Naive thymus-derived CD8-positive, alpha-beta T cell (primary cell): ENCODE data around the gene ABHD16A. TPM values are rescaled to one million over a fixed set of nuclear protein-coding genes. Genes with fewer than 3 reads are reported as not detected.

Experiments
- ATAC-seq, 2 donors: fragments of 150-1000 bp; cut with Tn5 transposase in 1 of 2; sonication (Bioruptor Pico), chemical (Tn5 transposase) in 1 of 2; 1 replicate in 1 of 2; 2 replicates in 1 of 2; pipeline ENCODE4 v1.10.0; 2021; ENCODE audit warnings: mild to moderate bottlenecking in 2 of 2, moderate library complexity in 2 of 2
- POLR2A ChIA-PET: fragments of 350-600 bp; sonication (Branson Sonifier 250); formaldehyde crosslinking; loops from one replicate; lab custom pipeline; 2021; ENCODE audit warnings: antibody characterized with exemption; lab: Charles Lee
- DNase-seq, 10 donors: peaks; one replicate each; pipeline versions ENCODE4 v3.0.0 to v3.0.0-alpha.2; 2020 to 2022
- H3K27ac Mint-ChIP-seq, 10 donors: one replicate each; pipeline ENCODE4 v1.8.0; 2020 to 2022; ENCODE audit warnings: mild to moderate bottlenecking in 10 of 10, mixed read lengths in 10 of 10, moderate library complexity in 4 of 10, inconsistent platforms in 1 of 10
- H3K27me3 Mint-ChIP-seq, 5 donors: one replicate each; pipeline ENCODE4 v1.8.0; 2021 to 2022; ENCODE audit warnings: mixed read lengths in 5 of 5
- H3K36me3 Mint-ChIP-seq, 3 donors: one replicate each; pipeline ENCODE4 v1.8.0; 2020 to 2022; ENCODE audit warnings: mixed read lengths in 3 of 3, mild to moderate bottlenecking in 2 of 3, inconsistent platforms in 1 of 3
- H3K4me1 Mint-ChIP-seq, 4 donors: one replicate each; pipeline ENCODE4 v1.8.0; 2021 to 2022; ENCODE audit warnings: mixed read lengths in 4 of 4
- H3K4me3 Mint-ChIP-seq, 10 donors: one replicate each; pipeline ENCODE4 v1.8.0; 2020 to 2022; ENCODE audit warnings: mild to moderate bottlenecking in 10 of 10, mixed read lengths in 10 of 10, moderate library complexity in 6 of 10, inconsistent platforms in 1 of 10
- H3K9me3 Mint-ChIP-seq, 9 donors: one replicate each; pipeline ENCODE4 v1.8.0; 2020 to 2022; ENCODE audit warnings: mixed read lengths in 9 of 9, mild to moderate bottlenecking in 3 of 9, inconsistent platforms in 1 of 9, moderate library complexity in 1 of 9
- polyA plus RNA-seq, 3 donors: library from polyadenylated mRNA; unstranded; fragments of 300-500 nt; fragmentation: Illumina TruSeq; gene quantifications; one replicate each; pipeline ENCODE4 v1.2.3, GENCODE V29; 2021
- total RNA-seq, 8 experiments: library from RNA in 2 of 8; stranded (reverse) in 2 of 8; gene quantifications; one replicate each; pipeline ENCODE4 v1.2.3 and lab custom pipeline; 2021 to 2026

Gene ABHD16A
- total and polyA plus RNA-seq, 5 experiments from 2014 or later: 26.9 to 59.9 (median 35.5) TPM

- Mint-ChIP-seq H3K4me3 (no peak overlapping the region), H3K27ac (peak overlapping the region in 1 of 10 donors; percentile 21), H3K9me3 (no peaks in the 10 kb centered on the region), H3K4me1 (peaks cover 2 to 8% (median 6%) of the 10 kb centered on the region in 4 donors), H3K27me3 (no peaks in the 10 kb centered on the region), H3K36me3 (peaks cover 0 to 86% (median 4%) of the 10 kb centered on the region in 3 donors)
- POLR2A ChIA-PET: interaction anchor here (0.5 to 1.0 kb wide), 4 partner anchors 8 to 991 kb away, joined by 3 to 7 read pairs (median 4); partner anchors contain the start of gene ABHD16A
- DNase-seq: no peak
- ATAC-seq: no peak
Observed at GRCh38 chr6:31692353-31692752, 10.8 kb downstream of the ABHD16A start.

GRCh38 chr6:31691564-31692108 is 11.5 kb downstream of the ABHD16A start:
- Mint-ChIP-seq H3K4me1 (peaks cover 0 to 6% (median 4%) of the 10 kb centered on the region in 4 donors), H3K9me3 (no peaks in the 10 kb centered on the region), H3K27me3 (no peaks in the 10 kb centered on the region), H3K36me3 (peaks cover 0 to 85% (median 4%) of the 10 kb centered on the region in 3 donors), H3K4me3 (no peak overlapping the region), H3K27ac (peak overlapping the region in 2 of 10 donors; percentile 53 to 77)
- ATAC-seq: no peak
- no peak for DNase-seq
- POLR2A ChIA-PET: interaction anchor here (1.0 kb wide), 1 partner anchor 9 kb away, joined by 3 read pairs; no protein-coding TSS in a partner anchor

- peaks cover 0 to 8% (median 5%) of the 10 kb centered on the region in 4 donors for H3K4me1 Mint-ChIP-seq
- DNase-seq: no peak
- H3K9me3 Mint-ChIP-seq: no peaks in the 10 kb centered on the region
- POLR2A ChIA-PET: interaction anchor here (0.5 kb wide), 1 partner anchor 219 kb away, joined by 3 read pairs; no protein-coding TSS in a partner anchor
- no peak for ATAC-seq
- H3K4me3 Mint-ChIP-seq: no peak overlapping the region
- H3K27ac Mint-ChIP-seq: peak overlapping the region in 3 of 10 donors; percentile 53 to 84 (median 77)
- H3K27me3 Mint-ChIP-seq: no peaks in the 10 kb centered on the region
- peaks cover 0 to 85% (median 4%) of the 10 kb centered on the region in 3 donors for H3K36me3 Mint-ChIP-seq
Observed at GRCh38 chr6:31691078-31691463, 12.1 kb downstream of the ABHD16A start.

- Mint-ChIP-seq H3K36me3 (peaks cover 0 to 85% (median 6%) of the 10 kb centered on the region in 3 donors), H3K9me3 (no peaks in the 10 kb centered on the region), H3K4me1 (peaks cover 0 to 8% (median 4%) of the 10 kb centered on the region in 4 donors), H3K4me3 (no peak overlapping the region), H3K27ac (peak overlapping the region in 6 of 10 donors; percentile 24 to 84 (median 56)), H3K27me3 (no peaks in the 10 kb centered on the region)
- POLR2A ChIA-PET: interaction anchor here (0.5 kb wide), 1 partner anchor 219 kb away, joined by 3 read pairs; no protein-coding TSS in a partner anchor
- no peak for ATAC-seq
- no peak for DNase-seq
Observed at GRCh38 chr6:31690231-31691077, 12.7 kb downstream of the ABHD16A start.

- Mint-ChIP-seq H3K4me1 (peaks cover 0 to 8% (median 3%) of the 10 kb centered on the region in 4 donors), H3K9me3 (no peaks in the 10 kb centered on the region), H3K27me3 (no peaks in the 10 kb centered on the region), H3K27ac (peak overlapping the region in 5 of 10 donors; percentile 28 to 77 (median 63)), H3K4me3 (no peak overlapping the region), H3K36me3 (peaks cover 0 to 76% (median 6%) of the 10 kb centered on the region in 3 donors)
- ATAC-seq (peak in 1 of 2 donors; percentile 20), DNase-seq (no peak)
- POLR2A ChIA-PET: no interaction called here
Observed at GRCh38 chr6:31689249-31690110, 13.6 kb downstream of the ABHD16A start.

GRCh38 chr6:31687860-31688693 is 15.0 kb downstream of the ABHD16A start:
- no peaks in the 10 kb centered on the region for H3K27me3 Mint-ChIP-seq
- H3K4me3 Mint-ChIP-seq: no peak overlapping the region
- H3K36me3 Mint-ChIP-seq: peaks cover 0 to 64% (median 6%) of the 10 kb centered on the region in 3 donors
- ATAC-seq: no peak
- H3K27ac Mint-ChIP-seq: peak overlapping the region in 2 of 10 donors; percentile 15 to 45
- H3K4me1 Mint-ChIP-seq: peaks cover 0 to 9% (median 4%) of the 10 kb centered on the region in 4 donors
- POLR2A ChIA-PET: no interaction called here
- H3K9me3 Mint-ChIP-seq: no peaks in the 10 kb centered on the region
- DNase-seq: no peak

GRCh38 chr6:31687321-31687720 is 15.8 kb downstream of the ABHD16A start:
- Mint-ChIP-seq H3K4me3 (no peak overlapping the region), H3K36me3 (peaks cover 0 to 58% (median 6%) of the 10 kb centered on the region in 3 donors), H3K27ac (peak overlapping the region in 2 of 10 donors; percentile 41 to 50), H3K4me1 (peaks cover 0 to 10% (median 4%) of the 10 kb centered on the region in 4 donors), H3K27me3 (no peaks in the 10 kb centered on the region), H3K9me3 (no peaks in the 10 kb centered on the region)
- DNase-seq: no peak
- no peak for ATAC-seq
- POLR2A ChIA-PET: no interaction called here

- no peaks in the 10 kb centered on the region for H3K27me3 Mint-ChIP-seq
- ATAC-seq: no peak
- DNase-seq: no peak
- H3K36me3 Mint-ChIP-seq: peaks cover 0 to 56% (median 6%) of the 10 kb centered on the region in 3 donors
- POLR2A ChIA-PET: no interaction called here
- H3K9me3 Mint-ChIP-seq: no peaks in the 10 kb centered on the region
- H3K4me3 Mint-ChIP-seq: no peak overlapping the region
- H3K4me1 Mint-ChIP-seq: peaks cover 3 to 18% (median 8%) of the 10 kb centered on the region in 4 donors
- H3K27ac Mint-ChIP-seq: peak overlapping the region in 6 of 10 donors; percentile 1 to 66 (median 40)
Observed at GRCh38 chr6:31686483-31686882, 16.6 kb downstream of the ABHD16A start.

GRCh38 chr6:31683591-31683990 is 19.5 kb downstream of the ABHD16A start:
- H3K36me3 Mint-ChIP-seq: peaks cover 0 to 29% (median 6%) of the 10 kb centered on the region in 3 donors
- POLR2A ChIA-PET: interaction anchor here (0.6 kb wide), 2 partner anchors 10 to 36 kb away, joined by 3 to 4 read pairs; no protein-coding TSS in a partner anchor
- H3K27ac Mint-ChIP-seq: peak overlapping the region in 1 of 10 donors; percentile 79
- H3K4me1 Mint-ChIP-seq: peaks cover 19 to 26% (median 21%) of the 10 kb centered on the region in 4 donors
- no peaks in the 10 kb centered on the region for H3K9me3 Mint-ChIP-seq
- ATAC-seq: no peak
- no peak for DNase-seq
- peak overlapping the region in 2 of 10 donors; percentile 22 to 29 for H3K4me3 Mint-ChIP-seq
- H3K27me3 Mint-ChIP-seq: no peaks in the 10 kb centered on the region

- POLR2A ChIA-PET: interaction anchor here (0.6 to 1.9 kb wide), 11 partner anchors 10 to 157 kb away, joined by 3 to 9 read pairs (median 3); partner anchors contain the start of genes ABHD16A, BAG6, GPANK1 and HSPA1B
- no peaks in the 10 kb centered on the region for H3K27me3 Mint-ChIP-seq
- H3K36me3 Mint-ChIP-seq: peaks cover 0 to 12% (median 2%) of the 10 kb centered on the region in 3 donors
- peak overlapping the region; percentile 69 to 93 (median 91) for H3K4me3 Mint-ChIP-seq
- ATAC-seq: peak; percentile 80
- peak overlapping the region; percentile 29 to 93 (median 84) for H3K27ac Mint-ChIP-seq
- peaks cover 19 to 31% (median 21%) of the 10 kb centered on the region in 4 donors for H3K4me1 Mint-ChIP-seq
- DNase-seq: peak in 7 of 10 donors; percentile 18 to 42 (median 36)
- no peaks in the 10 kb centered on the region for H3K9me3 Mint-ChIP-seq
Observed at GRCh38 chr6:31681135-31681671, 21.9 kb downstream of the ABHD16A start.
